ENCODE results near the gene DNAJC1.

Gene DNAJC1

GRCh38 chr10:21959998-21960397 is 43.5 kb downstream of the DNAJC1 start:
- H3K9me3 ChIP-seq, result no peaks in the 10 kb centered on the region
- H3K4me1 ChIP-seq (ENCODE audit: control insufficient read depth in 1 of 2, insufficient read depth in 1 of 2, low read depth in 1 of 2, low read length in 1 of 2), result no peaks in the 10 kb centered on the region
- H3K36me3 ChIP-seq, result no peaks in the 10 kb centered on the region
- no peak overlapping the region for H3K27ac ChIP-seq
- H3K27me3 ChIP-seq, result no peaks in the 10 kb centered on the region
- no peak overlapping the region for H3K4me3 ChIP-seq (ENCODE audit: low read depth in 1 of 2, low read length in 1 of 2)
- no peak for TF ChIP-seq CTCF (IDR thresholded peaks at IDR 0.05)

- Histone ChIP-seq H3K4me1 (ENCODE audit: control insufficient read depth in 1 of 2, insufficient read depth in 1 of 2, low read depth in 1 of 2, low read length in 1 of 2) (no peaks in the 10 kb centered on the region), H3K36me3 (no peaks in the 10 kb centered on the region), H3K27ac (no peak overlapping the region), H3K27me3 (no peaks in the 10 kb centered on the region), H3K4me3 (ENCODE audit: low read depth in 1 of 2, low read length in 1 of 2) (no peak overlapping the region), H3K9me3 (no peaks in the 10 kb centered on the region)
- TF ChIP-seq CTCF (IDR thresholded peaks at IDR 0.05), result no peak
These were observed 48.8 kb downstream of the DNAJC1 start for GRCh38 chr10:21954690-21955089.

- TF ChIP-seq CTCF (IDR thresholded peaks at IDR 0.05), result no peak
- no peaks in the 10 kb centered on the region for H3K9me3 ChIP-seq
- no peak overlapping the region for H3K27ac ChIP-seq
- no peaks in the 10 kb centered on the region for H3K36me3 ChIP-seq
- H3K4me1 ChIP-seq (ENCODE audit: control insufficient read depth in 1 of 2, insufficient read depth in 1 of 2, low read depth in 1 of 2, low read length in 1 of 2), result no peaks in the 10 kb centered on the region
- no peaks in the 10 kb centered on the region for H3K27me3 ChIP-seq
- no peak overlapping the region for H3K4me3 ChIP-seq (ENCODE audit: low read depth in 1 of 2, low read length in 1 of 2)
These were observed 49.4 kb downstream of the DNAJC1 start for GRCh38 chr10:21954132-21954531.

- no peak for TF ChIP-seq CTCF (IDR thresholded peaks at IDR 0.05)
- no peak overlapping the region for H3K27ac ChIP-seq
These were observed 49.9 kb downstream of the DNAJC1 start for GRCh38 chr10:21953585-21954057.

GRCh38 chr10:21950566-21950965 is 53.0 kb downstream of the DNAJC1 start:
- no peak for TF ChIP-seq CTCF (IDR thresholded peaks at IDR 0.05)
- H3K9me3 ChIP-seq, result no peaks in the 10 kb centered on the region

More at GRCh38 chr10:21953585-21954057, 49.9 kb downstream of the DNAJC1 start:
- Histone ChIP-seq H3K4me3 (ENCODE audit: low read depth in 1 of 2, low read length in 1 of 2) (no peak overlapping the region), H3K4me1 (ENCODE audit: control insufficient read depth in 1 of 2, insufficient read depth in 1 of 2, low read depth in 1 of 2, low read length in 1 of 2) (no peaks in the 10 kb centered on the region), H3K9me3 (no peaks in the 10 kb centered on the region), H3K27me3 (no peaks in the 10 kb centered on the region), H3K36me3 (no peaks in the 10 kb centered on the region)

GRCh38 chr10:21946946-21947345 is 56.6 kb downstream of the DNAJC1 start:
- Histone ChIP-seq H3K36me3 (no peaks in the 10 kb centered on the region), H3K4me1 (ENCODE audit: control insufficient read depth in 1 of 2, insufficient read depth in 1 of 2, low read depth in 1 of 2, low read length in 1 of 2) (peaks cover 15 to 24% of the 10 kb centered on the region in 2 experiments), H3K4me3 (ENCODE audit: low read depth in 1 of 2, low read length in 1 of 2) (no peak overlapping the region), H3K9me3 (no peaks in the 10 kb centered on the region), H3K27ac (no peak overlapping the region), H3K27me3 (no peaks in the 10 kb centered on the region)
- no peak for TF ChIP-seq CTCF (IDR thresholded peaks at IDR 0.05)

More at GRCh38 chr10:21950566-21950965, 53.0 kb downstream of the DNAJC1 start:
- Histone ChIP-seq H3K4me3 (ENCODE audit: low read depth in 1 of 2, low read length in 1 of 2) (no peak overlapping the region), H3K27me3 (no peaks in the 10 kb centered on the region), H3K4me1 (ENCODE audit: control insufficient read depth in 1 of 2, insufficient read depth in 1 of 2, low read depth in 1 of 2, low read length in 1 of 2) (no peaks in the 10 kb centered on the region), H3K36me3 (no peaks in the 10 kb centered on the region), H3K27ac (no peak overlapping the region)
